ENCODE data around the gene PKP4. TPM values are rescaled to one million over a fixed set of nuclear protein-coding genes. Genes with fewer than 3 reads are reported as not detected.

Gene PKP4
- total and polyA plus RNA-seq, 2 of the 8 experiments (the other 6 are each of a cell fraction or from before 2014, with no cell fraction given), result 48.2 to 88.0 TPM

DNA sequence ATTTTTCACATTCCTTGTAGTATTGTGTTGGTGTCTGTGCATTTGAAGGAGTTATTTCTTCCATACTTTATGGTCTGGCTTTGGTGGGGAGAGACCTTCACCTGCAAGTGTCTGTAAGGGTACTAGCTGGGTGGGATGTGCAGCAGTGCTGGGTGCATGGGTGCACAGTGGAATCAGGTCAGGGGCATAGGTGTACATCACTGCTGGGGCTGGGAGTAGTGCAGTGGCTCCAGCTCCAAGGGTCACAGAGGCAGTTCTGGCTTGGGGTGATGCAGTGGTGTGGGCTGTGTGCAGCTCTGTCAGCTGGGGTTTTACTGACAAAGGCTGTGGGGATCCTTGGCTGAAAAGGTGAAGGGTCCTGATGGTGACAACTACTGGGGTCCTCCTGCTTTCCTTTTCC is 45.0 kb upstream of the PKP4 start:
- H3K79me2 ChIP-seq (ENCODE audit: control insufficient read depth in 1 of 2, insufficient read depth in 2 of 2, low read length in 2 of 2), result no peaks in the 10 kb centered on the region
- ChIA-PET CTCF (ENCODE audit: partially characterized antibody) (interaction anchor here (0.6 kb wide), 1 partner anchor 186 kb away, joined by 4 read pairs; no protein-coding TSS in a partner anchor), POLR2A (ENCODE audit: partially characterized antibody) (interaction anchor here (1.4 kb wide), 1 partner anchor 46 kb away, joined by 4 read pairs; no protein-coding TSS in a partner anchor)
- TF ChIP-seq, protein P1, sequence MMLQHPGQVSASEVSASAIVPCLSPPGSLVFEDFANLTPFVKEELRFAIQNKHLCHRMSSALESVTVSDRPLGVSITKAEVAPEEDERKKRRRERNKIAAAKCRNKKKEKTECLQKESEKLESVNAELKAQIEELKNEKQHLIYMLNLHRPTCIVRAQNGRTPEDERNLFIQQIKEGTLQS (IDR thresholded peaks at IDR 0.05; ENCODE audit: insufficient read depth, low read depth, low read length), result no peak
- TF ChIP-seq YY1 (IDR thresholded peaks at IDR 0.05; ENCODE audit: low read depth, low read length) (no peak), JUN (IDR thresholded peaks at IDR 0.05; ENCODE audit: low read depth, low read length) (no peak), NANOG (IDR thresholded peaks at IDR 0.05; ENCODE audit: insufficient read depth, low read depth, low read length, poor library complexity, severe bottlenecking) (no peak), PHF8 (conservative IDR thresholded peaks at IDR 0.05; ENCODE audit: low read depth, low read length) (no peak), ZNF274 (IDR thresholded peaks at IDR 0.05; ENCODE audit: borderline replicate concordance, extremely low read depth, low read length) (no peak), BACH1 (IDR thresholded peaks at IDR 0.05; ENCODE audit: low read length) (no peak), CREB1 (IDR thresholded peaks at IDR 0.05) (no peak), HDAC6 (IDR thresholded peaks at IDR 0.05; ENCODE audit: low read depth, low read length) (no peak), BCL11A (IDR thresholded peaks at IDR 0.05; ENCODE audit: low read depth in 2 of 2, low read length in 2 of 2) (no peak)
- TF ChIP-seq, protein P2, sequence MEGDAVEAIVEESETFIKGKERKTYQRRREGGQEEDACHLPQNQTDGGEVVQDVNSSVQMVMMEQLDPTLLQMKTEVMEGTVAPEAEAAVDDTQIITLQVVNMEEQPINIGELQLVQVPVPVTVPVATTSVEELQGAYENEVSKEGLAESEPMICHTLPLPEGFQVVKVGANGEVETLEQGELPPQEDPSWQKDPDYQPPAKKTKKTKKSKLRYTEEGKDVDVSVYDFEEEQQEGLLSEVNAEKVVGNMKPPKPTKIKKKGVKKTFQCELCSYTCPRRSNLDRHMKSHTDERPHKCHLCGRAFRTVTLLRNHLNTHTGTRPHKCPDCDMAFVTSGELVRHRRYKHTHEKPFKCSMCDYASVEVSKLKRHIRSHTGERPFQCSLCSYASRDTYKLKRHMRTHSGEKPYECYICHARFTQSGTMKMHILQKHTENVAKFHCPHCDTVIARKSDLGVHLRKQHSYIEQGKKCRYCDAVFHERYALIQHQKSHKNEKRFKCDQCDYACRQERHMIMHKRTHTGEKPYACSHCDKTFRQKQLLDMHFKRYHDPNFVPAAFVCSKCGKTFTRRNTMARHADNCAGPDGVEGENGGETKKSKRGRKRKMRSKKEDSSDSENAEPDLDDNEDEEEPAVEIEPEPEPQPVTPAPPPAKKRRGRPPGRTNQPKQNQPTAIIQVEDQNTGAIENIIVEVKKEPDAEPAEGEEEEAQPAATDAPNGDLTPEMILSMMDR (IDR thresholded peaks at IDR 0.05; ENCODE audit: control extremely low read depth in 1 of 3, insufficient read depth in 1 of 3, low read depth in 1 of 3, low read length in 3 of 3), result no peak
- peak overlapping the region; percentile 99 for H3K4ac ChIP-seq (replicated peaks; ENCODE audit: insufficient read length, low read depth, low read length)
- peak overlapping the region; percentile 99 for H2BK12ac ChIP-seq (ENCODE audit: low read depth, low read length)
- H3K9me3 ChIP-seq (ENCODE audit: insufficient read depth in 2 of 2, low read depth in 1 of 2, low read length in 1 of 2), result peaks cover 3 to 11% of the 10 kb centered on the region in 2 experiments; a peak in 3 of 4 replicates
- H2AK5ac ChIP-seq (ENCODE audit: low read depth, low read length), result 0 out of 2 replicates have a peak overlapping the region, but pooled peaks have one; percentile 65
- no peak overlapping the region for H2BK15ac ChIP-seq (ENCODE audit: low read length)
- H3K4me1 ChIP-seq (replicated peaks in 1 of 4; ENCODE audit: control insufficient read depth in 3 of 4, insufficient read depth in 4 of 4, low read length in 3 of 4), result peaks cover 3 to 22% (median 4%) of the 10 kb centered on the region in 4 experiments; a peak in 4 of 7 replicates
- no peak overlapping the region for H3K56ac ChIP-seq (replicated peaks; ENCODE audit: insufficient read length, low read depth, low read length)
- H3K27me3 ChIP-seq (replicated peaks in 1 of 4; ENCODE audit: control insufficient read depth in 3 of 4, extremely low read depth in 1 of 4, insufficient read depth in 3 of 4, low read length in 3 of 4), result peaks cover 0 to 9% (median 9%) of the 10 kb centered on the region in 4 experiments; a peak in 4 of 7 replicates
- H3K4me3 ChIP-seq (ENCODE audit: extremely low read depth in 1 of 4, insufficient read depth in 2 of 4, low read depth in 3 of 4, low read length in 4 of 4), result no peak overlapping the region
- FAIRE-seq (no peak), DNase-seq (ENCODE audit: low read depth in 1 of 2, low spot score in 2 of 2) (no peak)
- H4K5ac ChIP-seq (ENCODE audit: insufficient read length, low read depth, low read length), result no peak overlapping the region
- no peak overlapping the region; a peak in 1 of 7 replicates for H3K9ac ChIP-seq (replicated peaks in 1 of 4; ENCODE audit: extremely low read depth in 1 of 4, low read depth in 3 of 4, low read length in 3 of 4)
- no peak overlapping the region for H4K8ac ChIP-seq (ENCODE audit: extremely low read depth, insufficient read depth, low read length)
- no peak overlapping the region for H2AFZ ChIP-seq (ENCODE audit: low read length)
- H3K23ac ChIP-seq (ENCODE audit: insufficient read length), result no peak overlapping the region
- H3K23me2 ChIP-seq (ENCODE audit: low read depth, low read length), result no peaks in the 10 kb centered on the region
- H3K36me3 ChIP-seq (ENCODE audit: control insufficient read depth in 2 of 4, insufficient read depth in 4 of 4, low read length in 3 of 4), result peaks cover 0 to 2% (median 0%) of the 10 kb centered on the region in 4 experiments; a peak in 1 of 8 replicates
- peak overlapping the region; percentile 55 for H4K91ac ChIP-seq (replicated peaks; ENCODE audit: insufficient read length, low read length)
- H3K27ac ChIP-seq (ENCODE audit: low read depth, low read length), result no peak overlapping the region
- peak overlapping the region; percentile 90; the same call in 1 of the 2 replicates for H2BK20ac ChIP-seq (ENCODE audit: low read length)
- H3K79me1 ChIP-seq (ENCODE audit: low read depth, low read length), result no peaks in the 10 kb centered on the region
- H4K20me1 ChIP-seq (replicated peaks in 1 of 2; ENCODE audit: control insufficient read depth in 1 of 2, insufficient read depth in 2 of 2, low read length in 2 of 2), result no peaks in the 10 kb centered on the region
- no peak overlapping the region for H3K14ac ChIP-seq (ENCODE audit: insufficient read length)
- peak overlapping the region in 1 of 2 experiments; percentile 42; a peak in 1 of 4 replicates for H3K4me2 ChIP-seq (ENCODE audit: insufficient read depth in 1 of 2, low read depth in 2 of 2, low read length in 2 of 2)
- peak overlapping the region; percentile 75 for H2BK5ac ChIP-seq (ENCODE audit: low read depth, low read length)
- H3K18ac ChIP-seq (ENCODE audit: extremely low read depth, low read length), result peak overlapping the region; percentile 75
- H2BK120ac ChIP-seq (replicated peaks; ENCODE audit: low read depth, low read length), result peak overlapping the region; percentile 28
